Aorta (tissue), 5 donors: Measurements from ENCODE around the gene DPP10. TPM values are rescaled to one million over a fixed set of nuclear protein-coding genes. Genes with fewer than 3 reads are reported as not detected.

Source experiments
- ATAC-seq: fragments of 200-7000 bp; cut with Tn5 transposase; one replicate; pipeline ENCODE4 v1.9.1; 2022; ENCODE audit warnings: moderate library complexity; ENCODE audit not compliant: low FRiP score
- DNase-seq, 2 donors: peaks; one replicate each; pipeline ENCODE4 v3.0.0-alpha.2; 2020
- H3K27ac ChIP-seq, 2 donors: one replicate each; pipeline ENCODE4 v1.5.1; 2013; ENCODE audit warnings: low read length in 2 of 2, mild to moderate bottlenecking in 2 of 2, moderate library complexity in 2 of 2, control low read depth in 1 of 2, inconsistent platforms in 1 of 2, low read depth in 1 of 2
- H3K27me3 ChIP-seq, 2 donors: one replicate each; pipeline ENCODE4 v1.6.1; 2013; ENCODE audit warnings: control low read depth in 1 of 2, low read length in 1 of 2, mild to moderate bottlenecking in 1 of 2, moderate library complexity in 1 of 2; ENCODE audit not compliant: insufficient read depth in 2 of 2, control insufficient read depth in 1 of 2
- H3K36me3 ChIP-seq, 2 donors: one replicate each; pipeline ENCODE4 v1.6.1; 2013; ENCODE audit warnings: control low read depth in 1 of 2, low read length in 1 of 2, mild to moderate bottlenecking in 1 of 2; ENCODE audit not compliant: insufficient read depth in 2 of 2, control insufficient read depth in 1 of 2
- H3K4me1 ChIP-seq, 2 donors: one replicate each; pipeline ENCODE4 v1.6.1; 2013; ENCODE audit warnings: low read length in 2 of 2, control low read depth in 1 of 2, mild to moderate bottlenecking in 1 of 2, moderate library complexity in 1 of 2; ENCODE audit not compliant: insufficient read depth in 2 of 2, control insufficient read depth in 1 of 2
- H3K4me3 ChIP-seq, 2 donors: one replicate each; pipeline ENCODE4 v1.5.1; 2013; ENCODE audit warnings: low read length in 2 of 2, control low read depth in 1 of 2, mild to moderate bottlenecking in 1 of 2
- H3K9me3 ChIP-seq: one replicate; pipeline ENCODE4 v1.6.1; 2013; ENCODE audit warnings: mild to moderate bottlenecking, low read length; ENCODE audit not compliant: control insufficient read depth
- WGBS, 2 donors: extraction: QIAGEN DNeasy Blood & Tissue Kit; methylation state at CpG; one replicate each; pipeline ENCODE4 v1.1.7; 2013; 5-methylcytosine and 5-hydroxymethylcytosine counted together
- intact Hi-C, 2 donors: fragments of 100-400 bp; cut with DNase I; formaldehyde crosslinking; loops; one replicate each; pipeline versions ENCODE4 v1.14.2 to v1.15.0; 2022
- polyA plus RNA-seq, 2 donors: library from polyadenylated mRNA; stranded (reverse); fragments of 200-250 nt; gene quantifications; one replicate each; pipeline ENCODE4 v1.2.3, GENCODE V29; 2013
- total RNA-seq, 2 donors: library from RNA; stranded (reverse); fragmentation: NEBNext Ultra II Directional; extraction: Animal tissue kit (Norgen Biotek cat#: 25700); gene quantifications; one replicate each; pipeline ENCODE4 v1.2.1, GENCODE V29; 2021
- donor health status: healthy with polysubstance abuse.
- donor health status: Bipolar disorder and iron deficiency.
- donor health status: DM: no; HTN: no; CAD: no.
- donor health status: DM: no; HTN: no; CAD: no.
- donor health status: DM: yes; HTN: yes; CAD: no.

DPP10 gene
- total and polyA plus RNA-seq, 4 donors = 0.13 TPM; not detected in 3

DNA sequence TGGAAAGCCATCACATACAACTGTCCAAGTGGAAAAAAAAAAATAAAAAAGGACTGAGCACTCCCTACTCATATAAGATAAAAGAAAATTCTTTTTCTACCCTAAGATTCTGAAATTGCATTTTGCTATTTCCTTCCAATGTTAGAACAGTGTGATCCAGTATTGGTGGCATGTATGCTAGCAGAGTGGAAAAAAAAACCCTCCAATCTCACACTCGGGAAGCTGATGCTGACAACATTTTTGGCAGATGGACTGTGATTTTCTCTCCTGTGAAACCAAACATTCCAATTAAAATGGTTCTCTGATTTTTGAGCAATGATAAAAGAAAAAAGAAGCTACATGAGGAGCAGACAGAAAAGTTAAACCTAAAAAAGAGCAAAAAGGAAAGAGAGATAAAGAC is 419.8 kb downstream of the DPP10 start:
- H3K27ac ChIP-seq = no peak overlapping the region
- no peaks in the 10 kb centered on the region for H3K9me3 ChIP-seq
- intact Hi-C loops = no loop called here
- ATAC-seq (no peak), DNase-seq (no peak)
- 25 to 30% methylated on average over 1 of the region's 1 CpG for WGBS, 2 donors
- no peak overlapping the region for H3K4me3 ChIP-seq
- no peaks in the 10 kb centered on the region for H3K36me3 ChIP-seq
- no peaks in the 10 kb centered on the region for H3K4me1 ChIP-seq
- H3K27me3 ChIP-seq = no peaks in the 10 kb centered on the region

DNA sequence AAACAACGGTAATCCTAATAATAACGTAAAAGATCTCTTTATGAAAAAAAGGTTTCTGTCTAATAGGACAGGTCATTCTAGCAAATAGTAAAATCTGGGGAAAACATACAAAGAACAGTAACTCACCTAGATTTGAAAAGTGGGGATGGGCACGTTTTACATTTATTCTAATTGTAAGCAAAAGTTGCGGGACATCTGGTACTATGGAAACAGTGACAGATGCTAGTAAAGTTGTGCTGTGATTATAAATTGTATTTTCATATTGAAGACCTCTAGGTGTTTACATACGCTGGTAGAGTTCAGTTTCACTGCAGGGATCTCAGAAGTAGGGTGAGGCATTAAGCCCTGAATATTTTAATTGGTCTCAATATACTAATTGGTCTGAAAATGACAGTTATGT is 422.5 kb downstream of the DPP10 start:
- Histone ChIP-seq H3K9me3 (peaks cover 2% of the 10 kb centered on the region), H3K4me3 (no peak overlapping the region), H3K36me3 (no peaks in the 10 kb centered on the region), H3K27me3 (no peaks in the 10 kb centered on the region), H3K4me1 (no peaks in the 10 kb centered on the region), H3K27ac (no peak overlapping the region)
- ATAC-seq (no peak), DNase-seq (no peak)
- intact Hi-C loops = no loop called here
- 79 to 85% methylated on average over 5 of the region's 5 CpGs for WGBS, 2 donors

DNA sequence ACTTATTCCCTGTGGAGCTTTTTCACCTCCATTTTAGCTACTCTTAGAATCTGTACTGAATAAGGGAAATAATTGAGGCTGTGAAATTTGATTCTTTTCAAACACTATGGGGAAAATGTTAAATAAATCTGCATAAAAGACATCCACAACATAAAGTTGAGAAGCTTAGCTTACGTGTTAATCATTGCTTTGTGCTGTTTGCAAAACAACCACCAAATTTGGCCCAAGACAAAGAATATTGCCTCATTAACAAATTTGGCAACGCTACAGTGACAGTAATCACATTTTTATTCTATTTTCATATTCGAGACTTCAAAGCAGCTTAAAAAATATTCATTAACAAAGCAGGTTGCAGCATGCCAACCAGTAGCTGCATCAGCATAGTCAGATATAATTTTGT is 437.6 kb downstream of the DPP10 start:
- 54 to 63% methylated on average over 3 of the region's 3 CpGs for WGBS, 2 donors
- intact Hi-C loops = no loop called here

DNA sequence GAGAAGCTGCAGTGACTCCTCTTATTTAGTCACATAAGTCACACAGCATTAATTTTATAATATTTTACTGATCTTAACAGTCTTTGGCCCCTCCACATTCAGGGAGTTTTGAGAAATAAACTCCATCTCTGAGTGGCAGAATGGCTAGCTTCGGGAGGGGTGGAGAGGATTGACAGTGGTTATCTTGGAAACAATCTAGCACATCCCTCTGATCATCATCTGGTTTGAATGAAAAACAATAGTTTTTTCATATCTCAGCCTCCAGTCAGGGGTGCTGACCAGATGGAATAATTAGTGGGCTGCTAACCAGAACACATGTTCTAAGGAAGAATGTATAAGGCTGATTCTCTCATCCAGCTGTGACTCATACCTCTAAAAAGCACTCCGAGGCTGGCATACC is 477.5 kb downstream of the DPP10 start:
- WGBS, 2 donors = 60 to 67% methylated on average over 2 of the region's 2 CpGs
- intact Hi-C loops = no loop called here
- no peak overlapping the region for H3K27ac ChIP-seq

More for the DNA sequence above, 437.6 kb downstream of the DPP10 start:
- Histone ChIP-seq H3K27ac (no peak overlapping the region), H3K36me3 (no peaks in the 10 kb centered on the region), H3K4me3 (no peak overlapping the region), H3K27me3 (no peaks in the 10 kb centered on the region), H3K9me3 (no peaks in the 10 kb centered on the region), H3K4me1 (no peaks in the 10 kb centered on the region)
- no peak for DNase-seq
- no peak for ATAC-seq

GRCh38 chr2:114922076-114922475 is 479.6 kb downstream of the DPP10 start:
- WGBS, 2 donors = 91 to 93% methylated on average over 3 of the region's 3 CpGs
- intact Hi-C loops = no loop called here

More for the DNA sequence above, 477.5 kb downstream of the DPP10 start:
- H3K4me3 ChIP-seq = no peak overlapping the region
- ATAC-seq = no peak
- H3K27me3 ChIP-seq = no peaks in the 10 kb centered on the region
- no peaks in the 10 kb centered on the region for H3K36me3 ChIP-seq
- H3K9me3 ChIP-seq = no peaks in the 10 kb centered on the region
- DNase-seq = no peak
- no peaks in the 10 kb centered on the region for H3K4me1 ChIP-seq

GRCh38 chr2:114925296-114926255 is 483.1 kb downstream of the DPP10 start:
- ATAC-seq = no peak
- Histone ChIP-seq H3K36me3 (no peaks in the 10 kb centered on the region), H3K27ac (no peak overlapping the region), H3K9me3 (peaks cover 3% of the 10 kb centered on the region), H3K4me3 (no peak overlapping the region), H3K27me3 (no peaks in the 10 kb centered on the region), H3K4me1 (no peaks in the 10 kb centered on the region)
- 64 to 70% methylated on average over 10 of the region's 10 CpGs for WGBS, 2 donors
- intact Hi-C loops = no loop called here
- DNase-seq = no peak

More at GRCh38 chr2:114922076-114922475, 479.6 kb downstream of the DPP10 start:
- Histone ChIP-seq H3K36me3 (no peaks in the 10 kb centered on the region), H3K4me3 (no peak overlapping the region), H3K27me3 (no peaks in the 10 kb centered on the region), H3K9me3 (no peaks in the 10 kb centered on the region), H3K27ac (no peak overlapping the region), H3K4me1 (no peaks in the 10 kb centered on the region)
- DNase-seq = no peak
- no peak for ATAC-seq

DNA sequence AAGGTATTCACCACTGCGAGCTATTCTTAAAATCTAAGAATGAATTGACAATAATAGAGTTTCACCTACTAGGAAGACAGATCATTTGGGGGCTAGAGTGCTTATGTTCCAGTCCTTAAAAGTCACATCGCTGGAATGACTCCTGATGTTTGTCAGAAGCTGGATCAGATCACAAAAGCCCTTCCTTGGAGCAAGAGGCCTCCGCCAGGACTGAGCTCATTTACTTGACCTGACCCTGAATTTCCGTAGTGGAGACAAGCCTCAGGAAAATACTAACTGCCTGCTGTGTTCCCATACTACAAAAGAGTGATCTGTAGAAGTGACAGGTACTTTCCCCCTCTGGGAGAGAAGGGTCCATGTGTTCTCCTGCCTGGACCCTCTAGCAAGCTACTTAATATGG is 483.9 kb downstream of the DPP10 start:
- Histone ChIP-seq H3K27ac (no peak overlapping the region), H3K4me1 (no peaks in the 10 kb centered on the region), H3K27me3 (no peaks in the 10 kb centered on the region), H3K9me3 (peaks cover 5% of the 10 kb centered on the region), H3K36me3 (no peaks in the 10 kb centered on the region), H3K4me3 (no peak overlapping the region)
- 69 to 73% methylated on average over 4 of the region's 4 CpGs for WGBS, 2 donors
- DNase-seq (no peak), ATAC-seq (no peak)
- intact Hi-C loops = no loop called here

GRCh38 chr2:114929225-114929624 is 486.8 kb downstream of the DPP10 start:
- Histone ChIP-seq H3K27ac (no peak overlapping the region), H3K4me1 (no peaks in the 10 kb centered on the region), H3K9me3 (peaks cover 5% of the 10 kb centered on the region), H3K36me3 (no peaks in the 10 kb centered on the region), H3K4me3 (no peak overlapping the region), H3K27me3 (no peaks in the 10 kb centered on the region)
- no peak for ATAC-seq
- no peak for DNase-seq
- intact Hi-C loops = no loop called here
- WGBS, 2 donors = 81 to 88% methylated on average over 7 of the region's 7 CpGs

DNA sequence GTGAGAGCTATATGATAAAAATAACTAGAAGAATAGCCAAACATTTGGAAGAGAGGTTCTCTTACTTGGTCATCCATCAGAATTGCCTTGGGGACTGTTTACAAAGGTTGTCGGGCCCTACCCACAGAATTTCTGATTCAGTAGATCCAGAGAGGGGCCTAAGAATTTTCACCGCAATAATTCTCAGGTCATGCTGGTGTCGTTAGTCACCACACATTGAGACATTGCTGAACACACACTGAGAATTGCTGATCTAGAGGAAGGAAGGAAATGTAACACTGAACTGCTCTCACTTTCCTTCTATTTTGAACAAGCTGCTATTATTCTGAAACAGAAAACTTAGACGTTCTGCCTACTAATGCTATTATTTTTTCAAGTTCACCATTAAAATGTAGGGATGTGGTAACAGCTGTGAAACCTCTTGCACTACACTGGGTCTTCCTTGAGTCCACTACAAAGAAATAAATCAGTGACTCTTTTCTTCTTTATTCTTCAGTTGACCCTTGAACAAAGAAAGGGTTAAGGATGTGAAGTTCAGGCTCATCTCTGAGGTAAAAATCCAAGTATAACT is 491.3 kb downstream of the DPP10 start:
- H3K27ac ChIP-seq = no peak overlapping the region
- ATAC-seq (no peak), DNase-seq (no peak)
- WGBS, 2 donors = 70 to 76% methylated on average over 4 of the region's 4 CpGs
- peaks cover 5% of the 10 kb centered on the region for H3K9me3 ChIP-seq
- no peaks in the 10 kb centered on the region for H3K4me1 ChIP-seq
- no peaks in the 10 kb centered on the region for H3K36me3 ChIP-seq
- no peaks in the 10 kb centered on the region for H3K27me3 ChIP-seq
- H3K4me3 ChIP-seq = no peak overlapping the region
- intact Hi-C loops = no loop called here
